CD1c-positive myeloid dendritic cell (primary cell): ENCODE results near the gene RIMKLB.
"Not testable (repeated sequence)": the region's sequence is repeated elsewhere in the genome, so short reads cannot be mapped to it uniquely, and the experiment has no call there.

Experiments
- DNase-seq: peaks from one replicate; pipeline ENCODE4 v3.0.0-alpha.2; 2016; ENCODE audit errors: extremely low spot score

Gene RIMKLB

DNA sequence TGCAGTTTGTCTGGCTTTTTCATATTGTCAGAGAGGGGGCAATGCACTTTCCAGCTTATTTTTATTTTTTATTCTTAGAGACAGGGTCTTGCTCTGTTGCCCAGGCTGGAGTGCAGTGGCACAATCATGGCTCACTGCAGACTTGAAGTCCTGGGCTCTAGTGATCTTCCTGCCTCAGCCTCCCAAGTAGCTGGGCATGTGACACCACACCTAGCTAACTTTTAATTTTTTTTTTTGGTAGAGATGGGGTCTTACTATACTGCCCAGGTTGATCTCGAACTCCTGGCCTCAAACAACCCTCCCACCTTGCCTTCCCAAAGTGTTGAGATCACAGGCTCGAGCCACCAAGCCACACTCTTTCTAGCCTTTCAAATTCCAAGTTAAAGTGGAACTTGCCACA is 120.7 kb downstream of the RIMKLB start:
- no peak for DNase-seq

DNA sequence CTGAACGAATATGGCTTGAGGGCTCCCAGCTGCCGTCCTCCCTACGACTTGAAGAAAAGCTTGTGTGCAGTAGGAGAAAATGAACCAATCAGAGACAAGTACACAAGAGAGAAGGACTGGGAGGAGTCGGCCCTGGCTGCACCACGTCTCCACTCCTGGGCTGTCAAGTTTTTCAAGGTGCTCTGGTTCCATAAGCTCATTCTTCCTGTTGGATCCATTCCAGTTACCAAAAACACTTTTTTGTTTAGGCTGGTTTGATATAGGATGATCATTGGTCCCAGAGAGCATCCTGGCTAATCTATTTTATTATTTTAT is 121.8 kb downstream of the RIMKLB start:
- DNase-seq: no peak

DNA sequence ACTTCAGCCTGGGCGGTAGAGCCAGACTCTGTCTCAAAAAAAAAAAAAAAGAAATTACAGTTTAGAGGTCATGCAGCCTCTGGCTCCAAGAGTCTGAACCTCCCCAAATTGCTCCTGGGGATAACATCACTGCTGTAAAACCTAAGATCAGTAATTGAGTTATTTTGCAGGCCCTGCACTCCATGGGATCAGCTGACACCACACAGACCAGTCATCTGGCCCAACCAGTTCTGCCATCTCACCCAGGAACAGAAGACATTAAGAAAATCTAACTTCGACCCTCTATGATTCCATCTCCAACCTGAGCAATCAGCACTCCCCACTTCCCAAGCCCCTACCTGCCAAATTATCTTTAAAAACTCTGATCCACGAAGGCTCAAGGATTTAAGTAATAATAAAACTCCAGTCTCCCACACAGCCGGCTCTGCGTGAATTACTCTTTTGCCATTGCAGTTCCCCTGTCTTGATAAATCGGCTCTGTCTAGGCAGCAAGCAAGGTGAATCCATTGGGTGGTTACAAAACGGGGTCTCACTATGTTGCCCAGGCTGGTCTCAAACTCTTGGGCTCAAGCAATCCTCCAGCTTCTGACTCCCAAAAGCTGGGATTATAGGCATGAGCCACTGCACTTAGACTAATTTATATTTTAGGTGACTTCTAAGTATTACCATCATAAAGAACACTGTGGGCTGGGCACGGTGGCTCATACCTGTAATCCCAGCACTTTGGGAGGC is 123.1 kb downstream of the RIMKLB start:
- not testable (repeated sequence) for DNase-seq

DNA sequence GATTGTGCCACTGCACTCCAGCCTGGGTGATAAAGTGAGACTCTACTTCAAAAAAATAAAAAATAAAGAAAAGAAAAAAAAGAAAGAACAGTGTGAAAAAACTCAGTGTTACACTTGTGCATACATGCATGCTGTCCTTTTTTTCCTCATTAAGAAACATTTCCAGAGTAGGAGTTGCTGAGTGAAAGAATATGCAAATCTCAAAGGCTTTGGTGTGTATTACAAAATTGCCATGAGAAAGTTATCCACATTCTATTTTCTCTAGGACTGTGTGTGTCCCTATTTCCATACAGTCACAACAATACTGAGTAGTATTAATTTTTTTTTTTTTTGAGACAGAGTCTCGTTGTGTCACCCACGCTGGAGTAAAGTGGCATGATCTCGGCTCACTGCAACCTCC is 123.8 kb downstream of the RIMKLB start:
- no peak for DNase-seq

DNA sequence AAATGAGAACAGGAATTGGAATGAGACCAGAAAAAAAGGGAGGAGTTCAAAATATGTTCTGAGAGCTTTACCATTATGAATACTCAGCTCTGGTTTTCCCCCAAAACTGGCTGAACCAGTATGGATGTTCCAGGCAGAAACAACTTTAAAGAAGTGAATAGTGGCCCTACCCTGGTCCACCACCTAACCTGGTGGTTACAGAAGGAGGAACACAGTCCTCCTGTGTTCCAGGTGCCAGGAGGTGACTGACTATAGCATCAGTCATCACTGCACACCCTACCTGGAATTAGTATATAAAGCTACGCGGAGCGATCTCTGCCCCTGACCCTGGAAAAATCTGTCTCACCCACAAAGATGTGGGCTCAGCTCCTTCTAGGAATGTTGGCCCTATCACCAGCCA is 124.5 kb downstream of the RIMKLB start, which contains the start of gene A2ML1:
Gene A2ML1, plus strand, starts transcription at position 324 of the 400 bp plus-strand sequence. Its CDS starts 31 bp downstream, at position 355.
- no peak for DNase-seq

DNA sequence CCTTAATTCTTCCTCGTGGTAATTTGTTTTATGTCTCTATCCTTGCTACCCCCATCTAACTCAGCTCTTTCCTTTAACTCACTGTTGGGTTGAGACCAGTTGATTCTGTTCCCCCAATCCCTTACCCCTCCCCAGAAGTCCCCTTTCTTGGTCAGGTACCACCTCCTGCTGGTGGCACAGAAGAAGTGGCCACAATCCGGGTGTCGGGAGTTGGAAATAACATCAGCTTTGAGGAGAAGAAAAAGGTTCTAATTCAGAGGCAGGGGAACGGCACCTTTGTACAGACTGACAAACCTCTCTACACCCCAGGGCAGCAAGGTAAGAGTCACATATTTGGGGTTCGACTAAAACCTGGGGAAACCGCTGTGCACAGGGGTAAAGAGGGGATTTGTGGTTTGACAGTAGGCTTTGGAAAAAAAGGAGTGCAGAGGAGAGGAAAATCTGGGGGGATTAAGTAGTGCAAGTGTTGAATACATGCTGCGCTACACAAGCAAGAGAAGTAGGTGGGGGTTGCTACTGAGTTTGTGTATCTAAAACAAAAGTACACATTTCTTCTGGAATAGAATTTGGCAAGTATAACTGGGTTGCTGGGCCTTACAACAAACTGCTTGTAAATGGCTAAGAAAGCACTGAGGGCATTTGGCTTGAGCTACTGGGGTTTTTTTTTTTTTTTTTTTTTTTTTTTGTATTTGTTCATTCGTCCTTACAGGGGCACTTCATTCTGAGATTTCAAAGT is 125.9 kb downstream of the RIMKLB start:
- no peak for DNase-seq

DNA sequence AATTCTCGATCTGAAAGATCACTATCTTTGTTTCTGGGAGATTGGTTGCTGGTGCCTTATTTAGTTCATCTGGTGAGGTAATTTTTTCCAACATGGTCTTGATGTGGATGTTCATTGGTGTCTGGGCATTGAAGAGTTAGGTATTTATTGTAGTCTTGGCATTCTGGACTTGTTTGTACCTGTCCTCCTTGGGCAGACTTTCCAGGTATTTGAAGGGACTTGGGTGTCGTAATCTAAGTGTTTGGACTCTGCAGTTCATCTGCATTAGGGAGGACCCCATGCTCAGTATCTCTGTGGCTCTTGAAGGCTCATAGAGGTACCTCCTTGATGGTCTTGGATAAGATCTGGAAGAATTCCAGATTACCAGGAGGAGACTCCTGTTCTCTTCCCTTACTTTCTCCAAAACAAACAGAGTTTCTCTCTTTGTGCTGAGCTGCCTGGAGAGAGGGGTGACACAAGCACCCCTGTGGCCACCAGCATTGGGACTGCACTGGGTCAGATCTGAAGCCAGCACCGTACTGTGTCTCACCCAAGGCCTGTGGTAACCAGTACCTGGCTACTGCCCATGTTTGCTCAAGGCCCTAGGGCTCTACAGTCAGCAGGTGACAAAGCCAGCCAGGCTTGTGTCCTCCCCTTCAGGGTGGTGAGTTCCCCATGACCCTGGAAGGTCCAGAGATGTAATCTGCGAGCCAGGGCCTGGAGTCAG is 129.9 kb downstream of the RIMKLB start:
- DNase-seq: no peak

DNA sequence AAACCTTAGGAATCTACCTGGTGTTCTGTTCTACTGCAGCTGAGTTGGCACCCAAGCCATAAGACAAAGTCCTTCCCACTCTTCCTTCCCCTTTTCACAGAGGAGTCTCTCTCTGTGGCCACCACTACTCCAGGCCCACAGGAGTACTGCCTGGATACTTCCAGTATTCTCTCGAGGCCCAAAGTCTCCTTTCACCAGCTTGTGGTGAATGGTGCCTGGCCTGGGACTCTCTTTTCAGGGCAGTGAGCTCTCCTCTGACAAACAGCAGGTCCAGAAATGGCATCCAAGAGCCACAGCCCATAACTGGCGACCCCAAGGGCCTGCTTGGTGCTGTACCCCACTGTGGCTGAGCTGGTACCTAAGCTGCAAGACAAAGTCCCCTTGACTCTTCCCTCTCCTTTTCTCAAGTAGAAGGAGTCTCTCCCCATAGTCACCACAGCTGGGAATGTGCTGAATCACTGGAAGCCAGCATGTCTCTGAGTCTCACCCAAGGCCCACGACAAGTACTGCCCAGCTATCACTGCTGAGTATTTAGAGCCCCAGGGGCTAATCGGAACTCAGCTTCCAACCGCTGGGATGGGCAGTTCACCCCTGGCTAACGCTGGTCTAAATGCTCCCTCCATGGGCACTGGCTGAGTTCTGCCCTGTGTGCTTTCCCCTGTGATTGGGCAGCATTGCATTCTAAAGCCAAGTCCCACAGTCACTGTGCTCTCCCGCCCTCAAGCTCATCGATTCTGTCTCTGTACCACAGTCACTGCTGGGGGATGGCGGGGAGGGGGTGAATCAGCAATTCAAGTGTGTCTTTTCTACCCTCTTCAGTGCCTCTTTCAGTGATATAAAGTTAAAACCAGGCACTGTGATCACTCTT is 130.7 kb downstream of the RIMKLB start:
- no peak for DNase-seq

DNA sequence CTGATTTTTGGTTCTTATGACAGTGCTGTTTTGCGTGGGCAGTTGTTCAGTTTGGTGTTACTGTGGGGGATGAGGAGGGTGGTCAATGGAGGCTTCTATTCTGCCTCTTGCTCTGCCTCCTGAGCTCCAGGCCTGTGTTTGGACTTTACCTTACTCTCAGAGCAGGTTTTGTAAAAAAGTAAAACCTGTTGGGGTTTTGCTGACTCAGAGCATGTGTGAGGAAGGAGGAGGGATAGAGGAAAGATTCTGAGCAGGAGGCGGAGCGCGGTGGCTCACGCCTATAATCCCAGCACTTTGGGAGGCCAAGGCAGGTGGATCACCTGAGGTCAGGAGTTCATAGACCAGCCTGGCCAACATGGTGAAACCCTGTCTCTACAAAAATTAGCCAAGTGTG is 131.3 kb downstream of the RIMKLB start:
- no peak for DNase-seq

DNA sequence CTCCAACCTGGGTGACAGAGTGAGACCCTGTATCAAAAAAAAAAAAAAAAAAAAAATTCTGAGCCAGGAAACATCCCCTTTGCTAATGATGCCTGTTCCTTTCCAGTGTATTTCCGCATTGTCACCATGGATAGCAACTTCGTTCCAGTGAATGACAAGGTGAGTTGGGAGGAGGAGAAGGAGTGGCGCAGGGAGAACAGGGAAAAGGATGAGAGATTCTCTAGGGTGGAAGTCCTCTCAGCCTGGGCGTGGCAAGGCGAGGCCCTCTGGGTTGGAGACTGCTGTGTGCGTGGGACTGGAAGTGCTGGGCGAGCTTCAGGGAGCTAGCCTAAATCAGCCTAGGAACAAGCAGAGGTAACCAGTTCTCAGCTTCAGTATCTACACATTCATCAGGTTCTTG is 131.8 kb downstream of the RIMKLB start:
- no peak for DNase-seq

DNA sequence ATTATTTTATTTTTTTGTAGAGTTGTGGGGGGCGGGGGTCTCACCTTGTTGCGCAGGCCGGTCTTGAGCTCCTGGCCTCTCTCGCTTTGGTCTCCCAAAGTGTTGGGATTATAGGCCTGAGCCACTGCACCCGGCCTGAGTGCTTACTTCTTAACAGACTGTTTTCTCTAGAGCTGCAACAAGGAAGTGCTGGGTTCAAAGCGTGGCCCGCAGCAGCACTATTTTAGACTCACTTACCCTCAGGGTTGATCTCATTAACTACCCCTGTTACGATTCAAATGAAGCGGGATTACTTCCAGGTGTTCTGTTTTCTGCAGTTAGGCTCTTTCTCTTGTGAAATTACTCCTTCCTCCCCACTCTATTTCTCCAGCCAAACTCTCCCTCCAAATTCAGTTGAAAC is 133.3 kb downstream of the RIMKLB start:
- DNase-seq: no peak

DNA sequence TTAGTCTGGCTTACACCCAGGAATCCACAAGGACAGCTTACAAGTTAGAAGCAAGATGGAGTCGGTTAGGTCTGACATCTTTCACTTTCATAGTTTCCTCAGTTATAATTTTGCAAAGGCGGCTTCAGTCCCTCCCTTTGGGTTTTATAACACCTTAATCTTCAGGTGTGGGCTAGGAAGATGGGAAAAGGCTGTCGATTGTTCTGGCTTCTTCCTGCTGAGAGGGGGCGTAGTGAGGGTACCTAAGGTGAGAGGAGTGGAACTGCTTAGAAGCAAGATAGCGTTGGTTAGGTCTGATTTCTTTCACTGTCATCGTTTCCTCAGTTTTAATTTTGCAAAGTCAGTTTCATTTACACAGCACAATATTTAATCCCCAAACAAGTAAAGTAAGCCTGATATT is 134.7 kb downstream of the RIMKLB start:
- no peak for DNase-seq
